ENCODE measurements around the gene SLC43A2. TPM values are rescaled to one million over a fixed set of nuclear protein-coding genes. Genes with fewer than 3 reads are reported as not detected.

The SLC43A2 gene
- total and polyA plus RNA-seq, 3 donors from 2014 or later, result 11.7 to 15.7 (median 12.4) TPM

DNA sequence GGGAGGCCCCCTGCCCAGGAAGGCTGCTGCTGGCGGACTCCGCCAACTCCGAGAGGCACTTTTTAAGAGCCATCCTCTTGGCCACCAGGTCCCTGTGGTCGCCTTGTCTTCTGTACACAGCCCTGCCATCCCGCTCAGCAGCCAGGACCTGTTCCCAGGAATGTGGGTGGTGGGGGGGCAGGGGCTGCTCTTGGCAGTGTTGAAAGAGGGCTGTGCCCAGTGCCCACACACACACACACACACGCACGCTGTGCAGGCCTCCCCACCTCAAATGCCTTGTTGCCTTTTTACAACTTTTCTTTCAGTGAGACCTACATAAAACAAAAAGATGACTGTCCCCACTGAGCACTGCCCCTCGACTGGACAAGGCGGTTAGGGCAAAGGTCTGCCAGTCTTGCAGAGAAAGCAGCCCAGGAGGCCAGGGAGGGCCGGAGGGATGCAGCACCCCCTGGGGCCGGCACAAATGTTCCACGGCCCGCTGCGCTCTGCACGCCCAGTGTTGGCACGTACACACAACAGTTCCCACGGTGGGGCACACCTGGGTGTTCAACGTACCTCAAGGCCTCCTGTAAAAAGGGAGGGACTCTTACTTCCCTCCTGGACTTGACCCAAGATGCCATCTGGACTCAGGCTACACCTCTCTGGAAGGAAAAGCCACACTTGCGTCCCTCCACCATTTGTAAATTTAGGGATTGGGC lies 47.5 kb downstream of the SLC43A2 start:
- Histone ChIP-seq H3K27ac (no peak overlapping the region), H3K36me3 (ENCODE audit: low read depth, missing control alignments) (no peaks in the 10 kb centered on the region), H3K4me1 (peaks cover 11% of the 10 kb centered on the region), H3K4me3 (no peak overlapping the region), H3K27me3 (no peaks in the 10 kb centered on the region), H3K9me3 (no peaks in the 10 kb centered on the region)
- DNase-seq, result no peak
- WGBS, 2 donors, result 77 to 91% methylated on average over 8 to 19 of the region's 19 CpGs
- intact Hi-C loops (cut with DNase I; ENCODE audit: low total_unique reads), result no loop called here
- TF ChIP-seq POLR2A (IDR thresholded peaks at IDR 0.05), result no peak
- TF ChIP-seq CTCF (IDR thresholded peaks at IDR 0.05), result no peak

DNA sequence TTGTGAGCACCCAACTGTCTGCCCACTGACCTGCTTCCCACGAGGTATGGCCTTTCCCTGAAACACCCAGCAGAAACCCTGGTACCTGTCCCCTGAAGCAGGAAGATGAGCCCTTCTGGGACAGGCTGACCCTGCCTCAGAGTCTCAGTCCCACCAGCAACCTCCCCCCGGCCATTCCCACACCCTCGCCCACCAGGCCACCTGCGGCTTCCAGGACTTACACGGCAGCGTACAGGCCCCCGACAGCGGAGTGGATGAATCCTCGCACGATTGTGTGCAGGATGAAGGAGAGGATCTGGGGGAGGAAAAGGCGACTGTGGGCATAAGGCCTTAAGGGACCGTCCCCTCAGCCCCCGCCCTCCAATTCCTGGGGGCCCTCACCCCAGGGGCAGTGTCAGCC lies 50.6 kb downstream of the SLC43A2 start:
- no peak for DNase-seq
- TF ChIP-seq POLR2A (IDR thresholded peaks at IDR 0.05) (no peak), CTCF (IDR thresholded peaks at IDR 0.05) (no peak)
- H3K27ac ChIP-seq, result peak overlapping the region; percentile 70 to 83
- no peak overlapping the region for H3K4me3 ChIP-seq
- 88 to 91% methylated on average over 13 of the region's 13 CpGs for WGBS, 2 donors
- intact Hi-C loops (cut with DNase I; ENCODE audit: low total_unique reads), result loop anchor here (5.0 kb wide), 2 partner anchors 49 to 69 kb away; partner anchors contain the start of genes RILP, SCARF1 and SLC43A2
- peaks cover 30% of the 10 kb centered on the region for H3K4me1 ChIP-seq
- H3K27me3 ChIP-seq, result no peaks in the 10 kb centered on the region
- H3K36me3 ChIP-seq (ENCODE audit: low read depth, missing control alignments), result no peaks in the 10 kb centered on the region
- no peaks in the 10 kb centered on the region for H3K9me3 ChIP-seq

- Histone ChIP-seq H3K4me1 (peaks cover 30% of the 10 kb centered on the region), H3K27ac (peak overlapping the region; percentile 70 to 83), H3K4me3 (no peak overlapping the region), H3K27me3 (no peaks in the 10 kb centered on the region), H3K9me3 (no peaks in the 10 kb centered on the region), H3K36me3 (ENCODE audit: low read depth, missing control alignments) (no peaks in the 10 kb centered on the region)
- intact Hi-C loops (cut with DNase I; ENCODE audit: low total_unique reads), result loop anchor here (5.0 kb wide), 2 partner anchors 50 to 70 kb away; partner anchors contain the start of genes RILP, SCARF1 and SLC43A2
- no peak for DNase-seq
- WGBS, 2 donors, result 38 to 71% methylated on average over 4 to 6 of the region's 6 CpGs
- no peak for TF ChIP-seq POLR2A (IDR thresholded peaks at IDR 0.05)
- TF ChIP-seq CTCF (IDR thresholded peaks at IDR 0.05), result no peak
Measured at GRCh38 chr17:1577583-1578013, 51.0 kb downstream of the SLC43A2 start.

DNA sequence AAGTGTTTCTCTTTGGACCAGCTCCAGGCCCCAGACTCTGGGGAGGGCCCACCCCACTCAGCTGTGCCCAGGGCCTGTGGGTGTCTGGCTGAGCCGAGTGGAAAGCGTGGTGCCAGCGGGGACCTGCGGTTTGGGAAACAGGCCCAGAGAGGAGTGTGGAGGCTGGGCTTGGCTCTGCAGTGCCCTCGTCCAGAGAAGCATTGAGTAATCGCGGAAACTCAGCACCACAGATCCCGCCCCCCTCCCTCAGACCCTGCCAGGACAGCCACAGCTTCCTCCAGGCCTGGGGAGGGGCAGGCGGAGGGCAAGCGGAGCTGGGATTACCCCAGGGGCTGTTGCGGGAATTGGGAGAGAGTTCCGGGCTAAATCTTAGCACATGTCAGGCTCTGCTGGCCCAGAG lies 51.5 kb downstream of the SLC43A2 start:
- TF ChIP-seq CTCF (IDR thresholded peaks at IDR 0.05) (no peak), POLR2A (IDR thresholded peaks at IDR 0.05) (no peak)
- peak overlapping the region; percentile 70 to 83 for H3K27ac ChIP-seq
- H3K4me3 ChIP-seq, result no peak overlapping the region
- H3K36me3 ChIP-seq (ENCODE audit: low read depth, missing control alignments), result no peaks in the 10 kb centered on the region
- peaks cover 30% of the 10 kb centered on the region for H3K4me1 ChIP-seq
- DNase-seq, result peak; percentile 70
- intact Hi-C loops (cut with DNase I; ENCODE audit: low total_unique reads), result loop anchor here (5.0 kb wide), 2 partner anchors 50 to 70 kb away; partner anchors contain the start of genes RILP, SCARF1 and SLC43A2
- WGBS, 2 donors, result 44 to 50% methylated on average over 8 to 11 of the region's 12 CpGs
- no peaks in the 10 kb centered on the region for H3K27me3 ChIP-seq
- H3K9me3 ChIP-seq, result no peaks in the 10 kb centered on the region
